T-helper 1 cell (primary cell): Measurements from ENCODE around the gene MAGIX.

ENCODE experiments used
- DNase-seq, 5 donors: peaks; one replicate each; pipeline ENCODE4 v3.0.0-alpha.2; 2012 to 2020

Gene MAGIX

GRCh38 chrX:49208399-49208798 is 45.8 kb downstream of the MAGIX start:
- no peak for DNase-seq

DNA sequence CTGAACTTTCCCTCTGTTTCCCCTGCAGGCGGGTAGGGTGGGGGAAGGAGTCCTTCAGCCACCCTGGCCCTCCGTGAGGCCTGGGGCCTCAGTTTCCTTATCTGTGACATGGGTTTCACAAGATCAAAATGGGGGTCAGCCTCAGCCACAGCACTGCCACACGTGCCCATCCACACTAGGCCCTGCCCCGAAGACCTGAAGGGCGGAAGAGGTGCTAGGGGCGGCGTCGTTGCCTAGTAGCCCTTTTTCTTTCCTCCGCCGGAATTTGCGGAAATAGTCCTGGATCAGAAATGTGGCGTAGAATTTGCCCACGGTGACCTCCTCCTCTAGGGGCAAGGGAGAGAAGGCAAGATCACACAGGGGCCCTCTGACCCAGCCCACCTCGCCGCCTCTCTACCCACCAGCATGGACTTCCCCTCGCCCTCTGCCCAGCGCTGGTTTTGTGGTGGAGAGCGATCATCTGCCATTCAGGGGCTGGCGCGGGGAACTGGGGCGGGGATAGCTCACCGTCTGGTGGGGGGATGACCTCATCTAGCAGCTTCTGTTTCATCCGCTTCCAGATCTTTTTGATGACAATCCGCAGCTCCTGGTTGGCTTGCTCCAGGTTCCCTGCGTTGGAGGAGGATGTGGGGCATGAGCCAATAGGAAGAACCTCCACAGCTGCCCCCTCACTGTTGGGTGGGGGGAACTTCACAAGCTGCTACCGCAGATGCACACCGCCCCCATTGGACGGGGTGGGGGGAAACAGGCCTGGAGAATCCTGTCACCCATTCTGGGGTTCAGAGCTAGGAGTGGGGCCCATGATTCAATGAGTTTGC is 47.1 kb downstream of the MAGIX start:
- no peak for DNase-seq

- DNase-seq, result no peak
Measured at GRCh38 chrX:49210406-49210805, 47.8 kb downstream of the MAGIX start.

GRCh38 chrX:49211074-49211473 is 48.5 kb downstream of the MAGIX start:
- DNase-seq, result no peak

- DNase-seq, result no peak
Measured at GRCh38 chrX:49212209-49212608, 49.7 kb downstream of the MAGIX start.

DNA sequence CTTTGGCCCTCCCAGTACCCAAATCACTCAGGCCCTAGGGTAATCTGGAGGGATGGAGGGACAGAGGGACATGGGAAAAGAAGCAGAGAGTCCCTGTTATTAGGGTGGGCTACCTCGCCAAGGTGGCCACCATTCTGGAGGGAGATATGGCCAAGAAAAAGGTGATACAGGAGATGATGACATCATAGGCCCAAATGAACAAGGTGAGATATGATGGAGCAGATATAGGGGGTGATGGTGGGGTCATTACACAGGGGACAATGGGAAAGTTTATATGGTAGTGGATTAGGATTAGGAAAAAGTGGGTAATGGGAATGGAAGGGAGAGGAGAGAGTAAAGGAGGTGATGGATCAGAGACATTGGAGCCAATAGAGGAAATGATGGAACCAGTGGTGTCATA is 50.3 kb downstream of the MAGIX start:
- DNase-seq, result no peak

DNA sequence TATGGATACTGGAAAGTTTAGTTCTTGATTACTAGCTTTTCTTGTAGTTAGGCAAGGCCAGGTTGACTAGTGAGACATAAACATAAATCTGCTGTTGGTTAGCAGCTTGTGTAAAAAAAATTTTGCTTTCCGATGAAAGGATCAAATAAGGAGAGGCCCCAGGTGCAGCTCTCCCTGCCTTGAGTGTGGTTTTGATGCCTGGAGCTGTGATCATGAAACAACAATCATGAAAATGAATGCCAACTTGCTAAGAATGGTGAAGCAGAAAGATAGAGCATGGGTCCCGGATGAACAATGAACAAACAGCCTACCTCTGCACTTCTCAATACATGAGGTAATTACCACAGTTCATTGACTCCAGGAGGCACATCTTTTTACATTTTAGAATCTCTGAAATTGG is 51.9 kb downstream of the MAGIX start:
- DNase-seq, result no peak

GRCh38 chrX:49214996-49215526 is 52.5 kb downstream of the MAGIX start:
- no peak for DNase-seq
